ENCODE data around the gene KIAA0040.

KIAA0040 gene

GRCh38 chr1:175148068-175148467 is 44.5 kb downstream of the KIAA0040 start:
- in situ Hi-C loops (cut with MboI; ENCODE audit: low sequenced_read_pairs, unreplicated experiment), result no loop called here
- DNase-seq (ENCODE audit: low spot score), result no peak
- TF ChIP-seq, protein P1, sequence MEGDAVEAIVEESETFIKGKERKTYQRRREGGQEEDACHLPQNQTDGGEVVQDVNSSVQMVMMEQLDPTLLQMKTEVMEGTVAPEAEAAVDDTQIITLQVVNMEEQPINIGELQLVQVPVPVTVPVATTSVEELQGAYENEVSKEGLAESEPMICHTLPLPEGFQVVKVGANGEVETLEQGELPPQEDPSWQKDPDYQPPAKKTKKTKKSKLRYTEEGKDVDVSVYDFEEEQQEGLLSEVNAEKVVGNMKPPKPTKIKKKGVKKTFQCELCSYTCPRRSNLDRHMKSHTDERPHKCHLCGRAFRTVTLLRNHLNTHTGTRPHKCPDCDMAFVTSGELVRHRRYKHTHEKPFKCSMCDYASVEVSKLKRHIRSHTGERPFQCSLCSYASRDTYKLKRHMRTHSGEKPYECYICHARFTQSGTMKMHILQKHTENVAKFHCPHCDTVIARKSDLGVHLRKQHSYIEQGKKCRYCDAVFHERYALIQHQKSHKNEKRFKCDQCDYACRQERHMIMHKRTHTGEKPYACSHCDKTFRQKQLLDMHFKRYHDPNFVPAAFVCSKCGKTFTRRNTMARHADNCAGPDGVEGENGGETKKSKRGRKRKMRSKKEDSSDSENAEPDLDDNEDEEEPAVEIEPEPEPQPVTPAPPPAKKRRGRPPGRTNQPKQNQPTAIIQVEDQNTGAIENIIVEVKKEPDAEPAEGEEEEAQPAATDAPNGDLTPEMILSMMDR (IDR thresholded peaks at IDR 0.05; ENCODE audit: borderline replicate concordance, control extremely low read depth, extremely low read depth, insufficient read depth, missing control alignments), result no peak

- in situ Hi-C loops (cut with MboI; ENCODE audit: low sequenced_read_pairs, unreplicated experiment), result no loop called here
Measured at GRCh38 chr1:175147569-175147968, 45.0 kb downstream of the KIAA0040 start.

DNA sequence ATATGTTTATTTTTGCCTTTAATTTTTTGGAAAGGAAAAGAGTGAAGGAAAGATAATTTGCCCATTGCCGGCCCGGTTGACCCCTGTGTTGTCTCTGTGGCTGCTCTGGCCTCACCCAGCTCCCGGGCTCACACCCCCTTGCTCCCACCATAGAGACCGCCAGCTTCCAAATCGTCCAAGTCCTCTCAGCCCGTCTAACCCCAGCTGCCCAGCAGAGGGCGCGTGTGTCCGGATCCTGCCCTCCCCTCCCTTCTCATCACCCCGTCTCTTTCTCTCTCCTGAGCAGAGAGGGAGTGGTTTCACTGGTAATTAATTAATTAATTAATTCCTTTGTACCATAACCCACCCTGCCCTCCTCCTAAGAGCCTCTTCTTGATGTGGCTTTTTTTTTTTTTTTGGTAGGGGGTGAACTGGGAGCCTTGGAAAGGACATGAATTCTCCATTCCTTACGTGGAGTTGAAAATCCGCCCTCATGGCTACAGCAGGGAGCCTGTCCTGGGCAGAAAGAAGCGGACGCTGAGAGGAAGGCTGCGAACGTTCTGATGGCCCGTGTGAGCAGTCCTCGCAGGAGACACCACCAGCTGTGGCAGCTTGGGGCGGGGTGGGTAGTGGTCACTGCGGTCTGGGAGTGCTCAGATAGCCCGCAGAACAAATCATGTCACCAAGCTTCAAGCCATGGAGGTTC is 45.9 kb downstream of the KIAA0040 start:
- in situ Hi-C loops (cut with MboI; ENCODE audit: low sequenced_read_pairs, unreplicated experiment), result no loop called here
- peak; percentile 82 for DNase-seq (ENCODE audit: low spot score)
- TF ChIP-seq, protein P1 (IDR thresholded peaks at IDR 0.05; ENCODE audit: borderline replicate concordance, control extremely low read depth, extremely low read depth, insufficient read depth, missing control alignments), result peak; percentile 97

More at GRCh38 chr1:175147569-175147968, 45.0 kb downstream of the KIAA0040 start:
- TF ChIP-seq, protein P1 (IDR thresholded peaks at IDR 0.05; ENCODE audit: borderline replicate concordance, control extremely low read depth, extremely low read depth, insufficient read depth, missing control alignments), result no peak
- no peak for DNase-seq (ENCODE audit: low spot score)

- in situ Hi-C loops (cut with MboI; ENCODE audit: low sequenced_read_pairs, unreplicated experiment), result no loop called here
- TF ChIP-seq, protein P1 (IDR thresholded peaks at IDR 0.05; ENCODE audit: borderline replicate concordance, control extremely low read depth, extremely low read depth, insufficient read depth, missing control alignments), result no peak
- DNase-seq (ENCODE audit: low spot score), result no peak
Measured at GRCh38 chr1:175145899-175146528, 46.6 kb downstream of the KIAA0040 start.

DNA sequence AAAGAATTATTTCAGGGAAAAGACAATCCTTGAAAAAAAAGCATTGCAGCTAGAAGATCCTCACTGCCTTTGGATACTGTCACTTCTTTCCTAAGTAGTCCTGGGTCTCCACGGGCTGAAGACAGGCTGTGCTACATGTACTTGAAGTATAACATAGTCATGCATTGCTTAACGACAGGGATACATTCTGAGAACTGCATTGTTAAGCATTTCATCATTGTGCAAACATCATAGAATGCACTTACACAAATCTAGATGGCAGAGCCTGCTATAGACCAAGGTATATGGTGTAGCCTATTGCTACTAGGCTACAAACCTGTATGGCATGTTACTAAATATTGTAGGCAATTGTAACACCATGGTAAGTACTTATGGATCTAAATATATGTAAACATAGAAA is 54.0 kb downstream of the KIAA0040 start:
- TF ChIP-seq, protein P1 (IDR thresholded peaks at IDR 0.05; ENCODE audit: borderline replicate concordance, control extremely low read depth, extremely low read depth, insufficient read depth, missing control alignments), result no peak
- in situ Hi-C loops (cut with MboI; ENCODE audit: low sequenced_read_pairs, unreplicated experiment), result no loop called here
- DNase-seq (ENCODE audit: low spot score), result no peak

GRCh38 chr1:175137369-175137768 is 55.2 kb downstream of the KIAA0040 start:
- TF ChIP-seq, protein P1 (IDR thresholded peaks at IDR 0.05; ENCODE audit: borderline replicate concordance, control extremely low read depth, extremely low read depth, insufficient read depth, missing control alignments), result no peak
- DNase-seq (ENCODE audit: low spot score), result no peak
- in situ Hi-C loops (cut with MboI; ENCODE audit: low sequenced_read_pairs, unreplicated experiment), result no loop called here

All from GM13976 (cell line).